GM23338 (cell line): ENCODE measurements around the gene SHOX. TPM values are rescaled to one million over a fixed set of nuclear protein-coding genes. Genes with fewer than 3 reads are reported as not detected.

ENCODE experiments used
- ATAC-seq: fragments of 200-7000 bp; cut with Tn5 transposase; 3 replicates; pipeline ENCODE4 v1.9.1; 2020
- DNase-seq: peaks from one replicate; pipeline ENCODE4 v3.0.0-alpha.2; 2015; ENCODE audit warnings: low spot score
- H2AFZ ChIP-seq: fragments of 200-600 bp; sonication (generic); 2 replicates; pipeline ENCODE4 v1.8.0; 2016; ENCODE audit warnings: antibody characterized with exemption, mild to moderate bottlenecking, moderate library complexity
- H3F3A ChIP-seq: fragments of 200-600 bp; sonication (generic); replicated peaks from 2 replicates; pipeline ENCODE4 v1.8.0; 2017; ENCODE audit warnings: antibody characterized with exemption, mixed run types, low read depth
- H3K27ac ChIP-seq: fragments of 200-600 bp; sonication (generic); 2 replicates; pipeline ENCODE4 v1.6.1; 2016; ENCODE audit warnings: low read depth
- H3K27me3 ChIP-seq: fragments of 200-600 bp; sonication (generic); 2 replicates; pipeline ENCODE4 v1.8.0; 2016; ENCODE audit warnings: mild to moderate bottlenecking, mixed run types, moderate library complexity; ENCODE audit not compliant: insufficient read depth
- H3K36me3 ChIP-seq: fragments of 200-600 bp; sonication (generic); 2 replicates; pipeline ENCODE4 v1.8.0; 2016; ENCODE audit warnings: mild to moderate bottlenecking; ENCODE audit not compliant: insufficient read depth
- H3K4me1 ChIP-seq: fragments of 200-600 bp; sonication (generic); 2 replicates; pipeline ENCODE4 v1.8.0; 2016; ENCODE audit warnings: mild to moderate bottlenecking, moderate library complexity; ENCODE audit not compliant: insufficient read depth
- H3K4me2 ChIP-seq: fragments of 200-600 bp; sonication (generic); 2 replicates; pipeline ENCODE4 v1.7.1; 2017; ENCODE audit warnings: mixed run types
- H3K4me3 ChIP-seq: fragments of 200-600 bp; sonication (generic); 2 replicates; pipeline ENCODE4 v1.6.1; 2016; ENCODE audit warnings: mixed run types
- H3K79me2 ChIP-seq: fragments of 200-600 bp; sonication (generic); replicated peaks from 2 replicates; pipeline ENCODE4 v1.8.0; 2017; ENCODE audit warnings: mild to moderate bottlenecking; ENCODE audit not compliant: insufficient read depth
- H3K9me2 ChIP-seq: fragments of 200-600 bp; sonication (generic); 2 replicates; pipeline ENCODE4 v1.8.0; 2017; ENCODE audit not compliant: insufficient read depth
- H4K20me1 ChIP-seq: fragments of 200-600 bp; sonication (generic); replicated peaks from 2 replicates; pipeline ENCODE4 v1.8.0; 2017; ENCODE audit warnings: mild to moderate bottlenecking; ENCODE audit not compliant: insufficient read depth
- H3K27ac Mint-ChIP-seq: 2 replicates; pipeline ENCODE4 v1.8.0; 2020; ENCODE audit warnings: inconsistent platforms, mild to moderate bottlenecking, moderate library complexity, mixed read lengths
- H3K27me3 Mint-ChIP-seq: 3 replicates; pipeline ENCODE4 v1.8.0; 2022; ENCODE audit warnings: low read depth, mild to moderate bottlenecking, moderate library complexity, mixed read lengths, inconsistent platforms; ENCODE audit not compliant: insufficient read depth, poor library complexity
- H3K36me3 Mint-ChIP-seq: 3 replicates; pipeline ENCODE4 v1.8.0; 2021; ENCODE audit warnings: low read depth, mild to moderate bottlenecking, inconsistent platforms, moderate library complexity, mixed read lengths
- H3K4me1 Mint-ChIP-seq: 3 replicates; pipeline ENCODE4 v1.8.0; 2020; ENCODE audit warnings: mild to moderate bottlenecking, inconsistent platforms, mixed read lengths
- H3K4me3 Mint-ChIP-seq: 3 replicates; pipeline ENCODE4 v1.8.0; 2021; ENCODE audit warnings: moderate library complexity, mild to moderate bottlenecking, inconsistent platforms, mixed read lengths
- H3K9me3 Mint-ChIP-seq: 3 replicates; pipeline ENCODE4 v1.8.0; 2020; ENCODE audit warnings: moderate library complexity, mild to moderate bottlenecking, inconsistent platforms, mixed read lengths
- ETS1 ChIP-seq: IDR thresholded peaks from 2 replicates; pipeline ENCODE4 v1.6.1; 2016; ENCODE audit warnings: antibody characterized with exemption
- REST ChIP-seq: IDR thresholded peaks from one replicate; pipeline ENCODE4 v1.6.1; 2018; ENCODE audit warnings: antibody characterized with exemption; ENCODE audit not compliant: unreplicated experiment
- STAT1 ChIP-seq: IDR thresholded peaks from one replicate; pipeline ENCODE4 v1.6.1; 2016; ENCODE audit warnings: antibody characterized with exemption; ENCODE audit not compliant: unreplicated experiment
- ZNF331 ChIP-seq: fragments of 250-450 bp; sonication (Bioruptor Pico); IDR thresholded peaks from 2 replicates; pipeline ENCODE4 v1.5.0; 2020; ENCODE audit warnings: low read depth, mild to moderate bottlenecking, moderate library complexity
- ZNF462 ChIP-seq: fragments of 250-450 bp; sonication (Bioruptor Pico); IDR thresholded peaks from 2 replicates; pipeline ENCODE4 v1.5.0; 2020; ENCODE audit warnings: mild to moderate bottlenecking, moderate library complexity
- polyA plus RNA-seq: library from polyadenylated mRNA; unstranded; fragments of >200 nt; fragmentation: Nextera tagmentation; extraction: Ambion mirVana; gene quantifications from 2 replicates; pipeline ENCODE4 v1.2.1, GENCODE V29; 2016
- total RNA-seq: library from RNA; depleted of rRNA; stranded (reverse); fragments of >200 nt; shearing (Covaris generic); gene quantifications from 2 replicates; pipeline ENCODE4 v1.2.3, GENCODE V29; 2014

SHOX gene
- total and polyA plus RNA-seq, 2 experiments from 2014 or later: not detected

DNA sequence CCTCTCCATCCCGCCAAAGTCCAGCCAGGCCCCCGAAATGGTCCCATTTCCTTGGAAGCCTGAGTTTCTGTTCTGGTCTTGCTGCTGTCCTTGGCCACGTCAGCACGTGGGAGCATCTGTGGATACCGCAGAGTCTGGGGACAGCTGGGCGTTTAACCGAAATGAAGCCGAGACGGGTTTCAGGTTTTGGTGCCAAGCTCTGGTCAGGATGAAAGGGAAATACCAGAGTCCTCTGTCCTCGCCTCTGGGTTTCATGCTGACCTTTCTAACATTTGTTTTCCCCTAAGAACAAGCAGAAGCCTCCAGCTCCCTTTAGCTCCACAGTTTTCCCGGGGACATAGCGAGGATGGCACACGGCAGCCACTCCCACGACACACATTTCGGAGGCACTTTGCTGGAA lies 19.7 kb downstream of the SHOX start (continued):
- TF ChIP-seq ZNF462 (CRISPR knock-in tag): no peak
- no peak for TF ChIP-seq ETS1
- TF ChIP-seq ZNF331 (CRISPR knock-in tag): no peak
- no peak for TF ChIP-seq REST

DNA sequence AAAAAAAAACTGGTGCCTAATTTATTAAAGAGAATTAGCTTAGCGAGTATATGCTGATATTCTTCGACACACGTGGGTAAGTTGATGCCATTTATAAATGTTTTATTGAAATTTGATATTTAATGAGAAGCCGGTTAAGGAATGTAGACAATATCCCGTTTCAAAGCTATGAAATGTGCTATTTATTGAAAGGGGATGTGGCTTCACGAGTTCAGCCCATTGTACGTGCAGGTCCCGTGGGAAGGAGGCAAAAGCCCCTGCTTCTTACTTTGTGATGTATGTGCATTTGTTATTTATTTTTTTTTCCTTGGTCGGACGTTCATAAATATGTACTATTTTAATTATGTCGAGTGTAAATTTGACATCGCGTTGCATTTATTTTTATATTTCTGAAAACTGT lies 20.2 kb downstream of the SHOX start:
- Mint-ChIP-seq H3K27me3 (peaks cover 17% of the 10 kb centered on the region), H3K4me3 (no peak overlapping the region), H3K27ac (no peak overlapping the region), H3K9me3 (peaks cover 81% of the 10 kb centered on the region), H3K36me3 (peaks cover 42% of the 10 kb centered on the region), H3K4me1 (no peaks in the 10 kb centered on the region)
- Histone ChIP-seq H3K79me2 (no peaks in the 10 kb centered on the region), H3K9me2 (no peaks in the 10 kb centered on the region), H3F3A (0 out of 2 replicates have a peak, but pooled peaks cover 5% of the 10 kb centered on the region), H2AFZ (no peak overlapping the region), H3K4me1 (no peaks in the 10 kb centered on the region), H3K36me3 (peaks cover 3% of the 10 kb centered on the region; the same call in 1 of the 2 replicates), H4K20me1 (no peaks in the 10 kb centered on the region), H3K4me3 (no peak overlapping the region), H3K27me3 (peaks cover 12% of the 10 kb centered on the region), H3K27ac (no peak overlapping the region), H3K4me2 (no peak overlapping the region)
- ATAC-seq: no peak
- DNase-seq: no peak
- TF ChIP-seq STAT1: no peak
